ENCODE results near the gene PTPRU.

DNA sequence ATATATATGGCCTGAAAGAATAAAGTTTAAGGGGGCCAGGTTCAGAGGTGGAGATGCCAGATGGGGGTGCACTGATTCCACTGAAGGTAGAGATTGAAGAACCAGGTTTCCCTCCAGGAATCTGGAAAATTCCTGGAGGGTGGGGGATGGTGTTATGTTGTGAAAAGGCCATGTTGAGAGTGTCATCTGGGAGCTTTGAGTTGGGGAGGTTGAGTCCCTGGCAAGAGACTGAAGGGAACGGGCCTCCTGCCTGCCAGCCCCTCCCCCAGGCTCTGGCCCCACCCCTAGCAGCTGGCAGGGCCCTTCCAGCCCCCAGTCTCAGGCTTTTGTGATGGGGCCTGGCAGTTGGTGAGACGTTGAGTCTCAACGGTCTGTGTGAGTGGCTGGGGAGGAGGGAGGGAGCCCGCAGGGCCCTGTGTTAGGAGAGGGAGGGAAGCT is 4.1 kb downstream of the PTPRU start:
- TF ChIP-seq, protein P1, sequence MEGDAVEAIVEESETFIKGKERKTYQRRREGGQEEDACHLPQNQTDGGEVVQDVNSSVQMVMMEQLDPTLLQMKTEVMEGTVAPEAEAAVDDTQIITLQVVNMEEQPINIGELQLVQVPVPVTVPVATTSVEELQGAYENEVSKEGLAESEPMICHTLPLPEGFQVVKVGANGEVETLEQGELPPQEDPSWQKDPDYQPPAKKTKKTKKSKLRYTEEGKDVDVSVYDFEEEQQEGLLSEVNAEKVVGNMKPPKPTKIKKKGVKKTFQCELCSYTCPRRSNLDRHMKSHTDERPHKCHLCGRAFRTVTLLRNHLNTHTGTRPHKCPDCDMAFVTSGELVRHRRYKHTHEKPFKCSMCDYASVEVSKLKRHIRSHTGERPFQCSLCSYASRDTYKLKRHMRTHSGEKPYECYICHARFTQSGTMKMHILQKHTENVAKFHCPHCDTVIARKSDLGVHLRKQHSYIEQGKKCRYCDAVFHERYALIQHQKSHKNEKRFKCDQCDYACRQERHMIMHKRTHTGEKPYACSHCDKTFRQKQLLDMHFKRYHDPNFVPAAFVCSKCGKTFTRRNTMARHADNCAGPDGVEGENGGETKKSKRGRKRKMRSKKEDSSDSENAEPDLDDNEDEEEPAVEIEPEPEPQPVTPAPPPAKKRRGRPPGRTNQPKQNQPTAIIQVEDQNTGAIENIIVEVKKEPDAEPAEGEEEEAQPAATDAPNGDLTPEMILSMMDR (IDR thresholded peaks at IDR 0.05): peak; percentile 45
- TF ChIP-seq POLR2AphosphoS5 (IDR thresholded peaks at IDR 0.05; ENCODE audit: low read depth, low read length): no peak
